ENCODE measurements around the gene CTIF.

Gene CTIF

GRCh38 chr18:48621815-48622555, 83.2 kb downstream of the CTIF start:
- DNase-seq (ENCODE audit: low read depth), result peak; percentile 68

GRCh38 chr18:48622911-48623431, 84.1 kb downstream of the CTIF start:
- DNase-seq (ENCODE audit: low read depth), result peak; percentile 27

- DNase-seq (ENCODE audit: low read depth), result peak; percentile 96
Measured at GRCh38 chr18:48623468-48624235, 84.8 kb downstream of the CTIF start.

GRCh38 chr18:48624856-48625255, 86.0 kb downstream of the CTIF start:
- no peak for DNase-seq (ENCODE audit: low read depth)

GRCh38 chr18:48627216-48627615, 88.4 kb downstream of the CTIF start:
- DNase-seq (ENCODE audit: low read depth), result no peak

- peak; percentile 90 for DNase-seq (ENCODE audit: low read depth)
Measured at GRCh38 chr18:48629730-48630324, 91.0 kb downstream of the CTIF start.

GRCh38 chr18:48631851-48632250, 93.0 kb downstream of the CTIF start:
- DNase-seq (ENCODE audit: low read depth), result no peak

GRCh38 chr18:48632676-48633257, 93.9 kb downstream of the CTIF start:
- no peak for DNase-seq (ENCODE audit: low read depth)

GRCh38 chr18:48634491-48634890, 95.7 kb downstream of the CTIF start:
- no peak for DNase-seq (ENCODE audit: low read depth)

GRCh38 chr18:48634975-48635374, 96.1 kb downstream of the CTIF start:
- DNase-seq (ENCODE audit: low read depth), result no peak

GRCh38 chr18:48635806-48636205, 97.0 kb downstream of the CTIF start:
- no peak for DNase-seq (ENCODE audit: low read depth)

- no peak for DNase-seq (ENCODE audit: low read depth)
Measured at GRCh38 chr18:48636436-48636835, 97.6 kb downstream of the CTIF start.

- DNase-seq (ENCODE audit: low read depth), result no peak
Measured at GRCh38 chr18:48637081-48637990, 98.5 kb downstream of the CTIF start.

- DNase-seq (ENCODE audit: low read depth), result no peak
Measured at GRCh38 chr18:48638451-48638850, 99.6 kb downstream of the CTIF start.

GRCh38 chr18:48638896-48639771, 100.3 kb downstream of the CTIF start:
- DNase-seq (ENCODE audit: low read depth), result no peak

GRCh38 chr18:48639772-48640432, 101.1 kb downstream of the CTIF start:
- DNase-seq (ENCODE audit: low read depth), result no peak

- DNase-seq (ENCODE audit: low read depth), result no peak
Measured at GRCh38 chr18:48640566-48641270, 101.9 kb downstream of the CTIF start.

- no peak for DNase-seq (ENCODE audit: low read depth)
Measured at GRCh38 chr18:48641981-48642380, 103.2 kb downstream of the CTIF start.

- DNase-seq (ENCODE audit: low read depth), result no peak
Measured at GRCh38 chr18:48642503-48642902, 103.7 kb downstream of the CTIF start.

Data from amniotic epithelial cell (primary cell).